IPS-18a (cell line): ENCODE data around the gene DMRT3.
A peak's percentile ranks its signal among the peaks of the same experiment; 100 is the strongest.

Experiments used
- H3K27ac ChIP-seq: one replicate; pipeline ENCODE4 v1.5.1; 2013; ENCODE audit warnings: low read length
- H3K27me3 ChIP-seq: one replicate; pipeline ENCODE4 v1.6.1; 2013; ENCODE audit warnings: mild to moderate bottlenecking, low read length; ENCODE audit not compliant: control insufficient read depth, insufficient read depth
- H3K36me3 ChIP-seq: one replicate; pipeline ENCODE4 v1.6.1; 2013; ENCODE audit warnings: low read depth, low read length; ENCODE audit not compliant: control insufficient read depth
- H3K4me1 ChIP-seq: one replicate; pipeline ENCODE4 v1.6.1; 2013; ENCODE audit warnings: low read depth, low read length; ENCODE audit not compliant: control insufficient read depth
- H3K4me3 ChIP-seq: one replicate; pipeline ENCODE4 v1.5.1; 2013; ENCODE audit warnings: low read length
- H3K9ac ChIP-seq: one replicate; pipeline ENCODE4 v1.6.1; 2013; ENCODE audit warnings: mild to moderate bottlenecking, low read length, moderate library complexity
- H3K9me3 ChIP-seq: one replicate; pipeline ENCODE4 v1.6.1; 2013; ENCODE audit warnings: low read depth, low read length; ENCODE audit not compliant: control insufficient read depth

DMRT3 gene

GRCh38 chr9:972501-973294 lies 3.8 kb upstream of the DMRT3 start:
- Histone ChIP-seq H3K9me3 (no peaks in the 10 kb centered on the region), H3K4me3 (peak overlapping the region; percentile 66), H3K4me1 (peaks cover 40% of the 10 kb centered on the region), H3K27ac (no peak overlapping the region), H3K36me3 (no peaks in the 10 kb centered on the region), H3K9ac (peak overlapping the region; percentile 45), H3K27me3 (peaks cover 99% of the 10 kb centered on the region)

GRCh38 chr9:973295-973834 lies 3.1 kb upstream of the DMRT3 start:
- H3K9me3 ChIP-seq = no peaks in the 10 kb centered on the region
- no peak overlapping the region for H3K27ac ChIP-seq
- peaks cover 99% of the 10 kb centered on the region for H3K27me3 ChIP-seq
- no peak overlapping the region for H3K9ac ChIP-seq
- H3K36me3 ChIP-seq = no peaks in the 10 kb centered on the region
- H3K4me3 ChIP-seq = peak overlapping the region; percentile 66
- peaks cover 35% of the 10 kb centered on the region for H3K4me1 ChIP-seq

GRCh38 chr9:974031-974995 lies 2.1 kb upstream of the DMRT3 start:
- H3K9ac ChIP-seq = no peak overlapping the region
- no peaks in the 10 kb centered on the region for H3K36me3 ChIP-seq
- no peak overlapping the region for H3K27ac ChIP-seq
- no peaks in the 10 kb centered on the region for H3K9me3 ChIP-seq
- H3K4me3 ChIP-seq = no peak overlapping the region
- peaks cover 99% of the 10 kb centered on the region for H3K27me3 ChIP-seq
- peaks cover 35% of the 10 kb centered on the region for H3K4me1 ChIP-seq

- peaks cover 99% of the 10 kb centered on the region for H3K27me3 ChIP-seq
- no peaks in the 10 kb centered on the region for H3K9me3 ChIP-seq
Observed at GRCh38 chr9:974996-975739, 1.3 kb upstream of the DMRT3 start.

GRCh38 chr9:975740-976257 lies 656 bp upstream of the DMRT3 start:
- Histone ChIP-seq H3K27ac (no peak overlapping the region), H3K9me3 (no peaks in the 10 kb centered on the region), H3K4me3 (peak overlapping the region; percentile 44), H3K36me3 (no peaks in the 10 kb centered on the region), H3K27me3 (peaks cover 99% of the 10 kb centered on the region), H3K9ac (no peak overlapping the region), H3K4me1 (peaks cover 35% of the 10 kb centered on the region)

More at GRCh38 chr9:974996-975739, 1.3 kb upstream of the DMRT3 start:
- Histone ChIP-seq H3K36me3 (no peaks in the 10 kb centered on the region), H3K4me3 (no peak overlapping the region), H3K4me1 (peaks cover 35% of the 10 kb centered on the region), H3K27ac (no peak overlapping the region), H3K9ac (no peak overlapping the region)

GRCh38 chr9:976943-977837 lies 735 bp downstream of the DMRT3 start:
- H3K9ac ChIP-seq = no peak overlapping the region
- peaks cover 99% of the 10 kb centered on the region for H3K27me3 ChIP-seq
- H3K4me1 ChIP-seq = peaks cover 35% of the 10 kb centered on the region
- no peaks in the 10 kb centered on the region for H3K9me3 ChIP-seq
- peak overlapping the region; percentile 44 for H3K4me3 ChIP-seq
- no peaks in the 10 kb centered on the region for H3K36me3 ChIP-seq
- no peak overlapping the region for H3K27ac ChIP-seq

- Histone ChIP-seq H3K4me1 (peaks cover 30% of the 10 kb centered on the region), H3K9ac (no peak overlapping the region), H3K27me3 (peaks cover 99% of the 10 kb centered on the region), H3K36me3 (no peaks in the 10 kb centered on the region), H3K4me3 (peak overlapping the region; percentile 44), H3K27ac (no peak overlapping the region), H3K9me3 (no peaks in the 10 kb centered on the region)
Observed at GRCh38 chr9:977838-978830, 1.7 kb downstream of the DMRT3 start.

- H3K4me3 ChIP-seq = no peak overlapping the region
- H3K9ac ChIP-seq = no peak overlapping the region
- H3K9me3 ChIP-seq = no peaks in the 10 kb centered on the region
- peaks cover 94% of the 10 kb centered on the region for H3K27me3 ChIP-seq
- H3K27ac ChIP-seq = no peak overlapping the region
- peaks cover 12% of the 10 kb centered on the region for H3K4me1 ChIP-seq
- H3K36me3 ChIP-seq = no peaks in the 10 kb centered on the region
Observed at GRCh38 chr9:979983-980382, 3.5 kb downstream of the DMRT3 start.

GRCh38 chr9:980640-981039 lies 4.2 kb downstream of the DMRT3 start:
- H3K9me3 ChIP-seq = no peaks in the 10 kb centered on the region
- H3K27ac ChIP-seq = no peak overlapping the region
- peaks cover 94% of the 10 kb centered on the region for H3K27me3 ChIP-seq
- H3K36me3 ChIP-seq = no peaks in the 10 kb centered on the region
- no peak overlapping the region for H3K4me3 ChIP-seq
- peaks cover 5% of the 10 kb centered on the region for H3K4me1 ChIP-seq
- no peak overlapping the region for H3K9ac ChIP-seq
